Kasumi-1 (cell line): ENCODE measurements around the gene ARVCF.
A peak's percentile ranks its signal among the peaks of the same experiment; 100 is the strongest.

Experiments
- DNase-seq, 2 experiments: peaks; one replicate each; lab custom pipeline; 2025; lab: John Stamatoyannopoulos, UW

The ARVCF gene

DNA sequence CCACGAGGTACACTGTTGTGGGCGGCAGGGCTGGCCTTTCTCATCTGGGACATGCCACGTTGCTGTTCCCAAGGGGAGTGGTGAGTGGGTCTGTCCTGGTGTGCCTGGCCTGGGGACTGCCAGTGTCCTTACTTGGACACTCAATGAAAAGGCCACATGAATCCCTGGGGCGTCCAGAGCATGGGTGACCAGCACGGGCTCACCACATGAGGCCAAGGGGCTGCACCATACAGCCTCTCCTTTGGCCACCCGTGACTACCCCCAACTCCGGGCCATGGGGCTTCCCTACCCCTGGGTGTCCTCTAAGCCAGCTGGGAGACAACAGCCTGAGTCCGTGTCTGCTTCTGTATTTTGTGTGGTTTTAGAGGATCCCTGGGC, 54.8 kb downstream of the ARVCF start:
- DNase-seq: no peak

DNA sequence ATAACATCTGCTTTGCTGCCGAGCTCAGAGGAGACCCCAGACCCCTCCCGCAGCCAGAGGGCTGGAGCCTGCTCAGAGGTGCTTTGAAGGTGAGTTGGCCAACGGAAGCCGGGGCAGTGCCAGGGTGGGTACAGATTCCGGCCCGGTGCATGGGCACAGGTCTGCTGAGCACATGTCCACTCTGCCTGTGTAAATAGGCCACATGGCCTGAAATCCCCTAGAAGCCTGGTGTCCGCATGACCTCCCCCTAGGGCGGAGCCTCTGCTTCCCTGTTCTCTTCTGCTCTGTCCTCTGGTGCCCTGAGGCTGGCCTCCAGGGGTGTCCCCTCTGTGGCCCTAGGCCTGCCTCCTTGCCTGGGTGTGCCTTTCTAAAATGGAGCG, 55.4 kb downstream of the ARVCF start:
- DNase-seq: no peak

DNA sequence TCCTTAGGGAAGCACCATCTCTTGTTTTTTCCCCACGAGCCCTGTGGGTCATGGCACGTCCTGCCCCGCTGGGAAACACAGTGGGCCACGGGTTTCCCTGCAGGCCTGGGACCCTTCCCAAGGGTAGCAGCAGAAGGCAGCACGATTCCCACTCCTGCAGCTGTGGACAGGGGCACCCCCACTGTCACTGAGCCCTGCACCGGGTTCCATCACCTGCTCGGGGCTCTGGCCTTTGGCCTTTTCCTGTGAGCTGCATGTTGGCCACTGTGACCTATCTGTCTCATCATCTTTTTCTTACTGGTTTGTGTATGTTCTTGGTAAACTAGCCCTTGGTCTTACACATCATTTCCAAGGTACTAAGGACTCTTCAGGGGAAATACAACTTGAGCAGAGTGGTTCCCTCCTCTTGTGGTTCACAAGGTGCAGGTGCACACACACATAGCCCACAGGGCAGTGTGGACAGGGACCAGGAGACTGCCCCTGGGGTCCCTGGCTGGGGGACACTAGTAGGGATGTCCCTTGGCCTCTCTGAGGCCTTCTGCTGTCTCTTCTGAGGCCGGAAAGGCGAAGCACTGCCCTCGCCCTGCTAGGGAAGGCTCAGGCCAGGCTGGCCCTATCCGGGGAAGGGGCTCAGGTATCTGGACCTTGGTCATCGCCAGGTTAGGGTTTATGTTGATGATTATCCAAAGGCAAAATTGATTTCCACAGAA, 56.0 kb downstream of the ARVCF start:
- DNase-seq: no peak

DNA sequence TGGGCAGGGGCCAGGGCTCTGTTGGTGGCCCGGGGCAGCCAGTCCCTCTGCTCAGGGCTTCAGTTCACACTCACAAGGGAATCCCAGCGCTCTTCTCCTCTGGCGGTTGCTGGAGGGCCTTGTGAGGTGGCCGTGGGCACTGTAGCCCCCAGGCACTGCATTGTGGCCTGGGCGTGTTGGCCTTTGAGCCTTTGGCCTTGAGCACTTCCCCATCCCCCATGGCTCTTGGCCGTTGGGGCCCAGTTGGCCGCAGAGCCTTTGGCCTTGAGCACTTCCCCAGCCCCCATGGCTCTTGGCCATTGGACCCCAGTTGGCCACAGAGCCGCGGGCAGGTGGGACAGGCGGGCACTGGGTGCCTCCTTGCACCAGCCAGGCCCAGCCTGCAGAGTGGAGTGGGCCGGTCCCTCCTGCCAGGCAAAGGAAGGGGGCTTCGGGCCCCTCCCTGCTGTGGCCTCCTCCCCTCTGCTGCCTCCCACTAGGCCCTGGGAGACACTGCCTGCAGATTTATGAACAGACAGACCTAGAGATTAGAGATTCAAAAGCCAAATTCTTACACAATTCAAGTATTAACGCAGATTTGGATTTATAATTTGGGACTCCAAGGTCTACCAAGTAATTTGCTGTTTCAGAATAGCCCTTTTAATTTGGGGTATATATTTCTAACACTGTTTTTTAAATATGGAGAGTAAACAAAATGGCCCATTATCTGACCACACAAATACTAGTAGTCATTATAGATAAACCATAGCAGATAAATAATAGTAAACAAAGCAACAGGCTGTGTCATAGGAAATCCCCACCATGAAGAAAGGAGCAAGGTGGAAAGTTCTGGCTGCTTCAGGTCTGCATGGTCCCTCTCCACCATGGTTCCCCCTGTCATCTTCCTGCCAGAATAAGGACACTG, 56.8 kb downstream of the ARVCF start:
- no peak for DNase-seq

DNA sequence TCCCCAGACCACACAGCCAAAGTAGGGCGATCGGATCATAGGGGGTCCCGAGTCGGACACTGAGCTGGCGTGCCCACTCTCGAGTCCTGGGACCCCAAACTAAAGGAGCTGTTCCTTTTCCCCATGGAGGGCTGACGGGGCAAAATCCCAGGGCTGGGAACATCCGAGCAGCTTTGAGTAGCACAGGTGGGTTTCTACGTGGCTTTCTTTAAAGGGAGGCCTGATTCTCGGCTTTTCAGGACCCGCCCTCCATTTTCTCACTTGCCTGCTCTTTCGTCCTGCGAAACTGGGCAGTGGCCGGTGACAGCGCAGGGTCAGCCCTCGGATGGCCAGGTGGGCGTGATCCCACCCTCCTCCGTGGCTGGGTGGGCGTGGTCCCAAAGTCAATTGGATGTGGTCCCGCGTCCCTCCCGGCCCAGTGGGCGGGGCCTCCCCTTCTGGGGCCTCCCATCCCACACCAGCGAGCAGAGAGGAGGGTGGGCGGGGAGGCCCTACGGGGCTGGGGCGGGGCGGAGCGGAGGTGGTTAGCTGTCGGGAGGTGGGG, 57.5 kb downstream of the ARVCF start:
- DNase-seq: no peak

DNA sequence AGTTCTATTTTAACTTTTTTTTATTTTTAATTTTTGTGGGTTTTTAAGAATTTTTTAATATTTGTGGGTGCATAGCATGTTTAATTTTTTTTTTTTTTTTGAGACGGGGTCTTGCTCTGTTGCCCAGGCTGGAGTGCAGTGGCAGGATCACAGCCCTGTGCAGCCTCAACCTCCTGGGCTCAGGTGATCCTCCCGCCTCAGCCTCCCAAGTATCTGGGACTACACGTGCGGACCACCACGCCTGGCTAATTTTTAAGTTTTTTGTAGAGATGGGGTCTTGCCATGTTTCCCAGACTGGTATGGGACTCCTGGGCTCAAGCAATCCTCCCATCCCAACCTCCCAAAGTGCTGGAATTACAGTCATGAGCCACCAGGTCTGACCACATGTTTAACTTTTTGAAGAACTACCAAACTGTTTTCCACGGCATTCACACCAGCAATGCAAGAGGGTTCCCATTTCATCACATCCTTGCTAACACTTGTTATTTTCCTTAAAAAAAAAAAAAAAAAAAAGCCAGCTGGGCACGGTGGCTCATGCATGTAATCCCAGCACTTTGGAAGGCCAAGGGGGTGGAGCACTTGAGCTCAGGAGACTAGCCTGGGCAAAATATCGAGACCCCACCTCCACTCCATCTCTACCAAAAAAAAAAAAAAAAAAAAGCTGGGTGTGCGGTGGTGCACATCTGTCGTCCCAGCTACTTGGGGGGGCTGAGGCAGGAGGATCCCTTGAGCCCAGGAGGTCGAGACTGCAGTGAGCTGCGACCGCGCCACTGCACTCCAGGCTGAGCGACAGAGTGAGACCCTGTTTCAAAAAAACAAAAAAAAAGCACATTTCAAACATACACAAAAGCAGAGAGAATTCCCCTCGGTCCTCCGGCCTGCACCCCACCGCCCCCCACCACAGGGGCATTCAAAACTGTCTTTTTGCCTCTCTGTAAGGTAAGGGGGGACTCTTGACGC, 58.3 kb downstream of the ARVCF start:
- no peak for DNase-seq

DNA sequence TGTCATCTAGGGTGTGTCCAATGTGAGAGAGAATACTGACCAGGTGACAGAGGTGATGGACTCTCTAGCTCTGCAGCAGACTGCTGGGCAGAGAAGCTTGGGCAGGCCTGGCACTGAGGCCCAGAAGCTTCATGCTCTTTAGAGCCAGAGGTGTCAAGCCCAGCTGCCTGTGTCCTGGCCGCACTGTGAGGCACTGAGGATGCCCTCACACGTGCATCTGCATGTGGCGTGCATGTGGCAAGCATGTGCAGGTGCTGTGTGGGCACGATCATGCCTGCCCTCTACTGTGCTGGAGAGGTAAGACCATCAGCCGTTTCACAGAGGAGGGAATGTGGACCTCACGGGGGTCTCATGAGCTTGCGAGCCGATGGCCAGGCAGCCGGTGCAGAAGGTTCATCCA, 59.2 kb downstream of the ARVCF start:
- DNase-seq: no peak

DNA sequence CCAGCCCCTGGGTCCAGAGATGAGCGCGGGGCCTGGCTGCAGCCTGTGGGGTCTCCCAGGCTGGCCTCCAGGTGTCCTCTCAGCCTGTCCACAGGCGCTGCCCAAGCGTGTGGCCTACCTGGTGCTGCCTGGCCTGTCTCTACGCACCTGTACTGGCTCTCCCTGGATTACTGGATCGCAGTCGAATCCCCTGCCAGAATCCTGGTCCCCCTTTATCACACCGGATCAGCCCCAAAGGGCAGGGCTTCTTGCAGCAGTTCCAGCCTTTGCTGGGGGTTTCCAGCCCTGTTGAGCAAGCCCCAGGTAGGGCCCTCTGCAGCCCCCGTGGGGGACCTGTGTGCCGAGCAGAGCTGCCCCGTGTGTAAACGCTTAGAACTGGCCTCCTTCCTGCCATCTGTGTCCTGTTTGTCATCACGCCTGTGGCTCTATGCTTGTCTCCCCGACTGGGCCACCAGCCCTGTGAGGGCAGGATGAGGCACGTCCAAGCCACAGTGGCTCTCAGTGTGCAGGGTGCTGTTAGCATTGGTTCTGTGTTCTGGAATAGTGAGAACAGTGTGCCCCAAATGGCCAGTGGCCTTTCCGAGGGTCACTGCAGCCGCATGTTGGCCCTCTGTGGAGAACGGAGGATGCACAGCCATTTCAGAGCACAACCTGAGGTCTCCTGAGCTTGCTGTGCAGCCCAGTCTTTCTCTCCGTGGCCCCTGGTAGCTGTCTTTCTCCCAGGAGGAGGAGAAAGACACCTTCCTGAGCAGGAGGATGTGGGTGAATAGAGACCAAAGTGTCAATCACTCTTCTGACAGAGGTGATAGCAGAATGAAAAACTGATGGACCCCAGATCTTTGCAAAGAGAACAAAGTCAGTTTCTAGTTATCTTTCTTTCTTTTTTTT, 61.1 kb downstream of the ARVCF start:
- peak; percentile 61 to 75 for DNase-seq

DNA sequence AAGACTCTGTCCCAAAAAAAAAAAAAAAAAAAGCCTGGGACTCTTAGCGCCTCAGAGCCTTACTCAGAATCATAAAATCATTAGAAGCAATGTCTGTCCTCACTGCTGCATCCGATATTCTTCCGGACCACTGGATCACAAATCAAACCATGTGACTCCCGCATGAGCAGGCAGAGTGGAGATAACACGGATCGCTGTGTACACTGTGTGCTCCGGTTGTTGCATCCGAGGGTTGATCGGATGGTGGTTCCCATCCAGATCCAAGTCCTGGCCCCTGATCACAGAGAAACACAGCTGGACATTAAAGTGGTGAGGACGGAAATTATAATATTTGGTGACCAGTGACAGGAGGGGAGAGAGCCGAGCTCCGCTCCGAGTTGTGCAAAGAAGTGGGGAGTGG, 65.3 kb downstream of the ARVCF start:
- no peak for DNase-seq

DNA sequence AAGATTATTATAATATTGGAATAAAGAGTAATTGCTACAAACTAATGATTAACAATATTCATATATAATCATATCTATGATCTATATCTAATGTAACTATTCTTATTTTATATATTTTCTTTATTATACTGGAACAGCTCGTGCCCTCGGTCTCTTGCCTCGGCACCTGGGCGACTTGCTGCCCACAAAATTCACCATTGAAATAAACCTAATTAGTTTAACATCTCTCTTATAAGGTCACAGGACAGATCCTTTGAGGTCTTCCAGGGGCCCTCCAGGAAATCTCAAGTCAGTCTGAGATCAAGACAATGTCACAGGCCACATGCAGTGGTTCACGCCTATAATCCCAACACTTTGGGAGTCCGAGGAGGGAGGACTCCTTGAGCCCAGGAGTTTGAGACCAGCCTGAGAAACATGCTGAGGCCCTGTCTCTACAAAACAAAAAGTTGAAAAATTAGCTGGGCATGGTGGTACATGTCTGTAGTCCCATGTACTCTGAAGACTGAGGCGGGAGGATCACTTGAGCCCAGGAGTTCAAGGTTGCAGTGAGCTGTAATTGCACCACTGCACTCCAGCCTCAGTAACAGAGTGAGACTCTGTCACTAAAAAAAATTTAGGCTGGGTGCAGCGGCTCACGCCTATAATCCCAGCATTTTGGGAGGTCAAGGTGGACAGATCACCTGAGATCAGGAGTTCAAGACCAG, 68.4 kb downstream of the ARVCF start:
- DNase-seq: no peak

DNA sequence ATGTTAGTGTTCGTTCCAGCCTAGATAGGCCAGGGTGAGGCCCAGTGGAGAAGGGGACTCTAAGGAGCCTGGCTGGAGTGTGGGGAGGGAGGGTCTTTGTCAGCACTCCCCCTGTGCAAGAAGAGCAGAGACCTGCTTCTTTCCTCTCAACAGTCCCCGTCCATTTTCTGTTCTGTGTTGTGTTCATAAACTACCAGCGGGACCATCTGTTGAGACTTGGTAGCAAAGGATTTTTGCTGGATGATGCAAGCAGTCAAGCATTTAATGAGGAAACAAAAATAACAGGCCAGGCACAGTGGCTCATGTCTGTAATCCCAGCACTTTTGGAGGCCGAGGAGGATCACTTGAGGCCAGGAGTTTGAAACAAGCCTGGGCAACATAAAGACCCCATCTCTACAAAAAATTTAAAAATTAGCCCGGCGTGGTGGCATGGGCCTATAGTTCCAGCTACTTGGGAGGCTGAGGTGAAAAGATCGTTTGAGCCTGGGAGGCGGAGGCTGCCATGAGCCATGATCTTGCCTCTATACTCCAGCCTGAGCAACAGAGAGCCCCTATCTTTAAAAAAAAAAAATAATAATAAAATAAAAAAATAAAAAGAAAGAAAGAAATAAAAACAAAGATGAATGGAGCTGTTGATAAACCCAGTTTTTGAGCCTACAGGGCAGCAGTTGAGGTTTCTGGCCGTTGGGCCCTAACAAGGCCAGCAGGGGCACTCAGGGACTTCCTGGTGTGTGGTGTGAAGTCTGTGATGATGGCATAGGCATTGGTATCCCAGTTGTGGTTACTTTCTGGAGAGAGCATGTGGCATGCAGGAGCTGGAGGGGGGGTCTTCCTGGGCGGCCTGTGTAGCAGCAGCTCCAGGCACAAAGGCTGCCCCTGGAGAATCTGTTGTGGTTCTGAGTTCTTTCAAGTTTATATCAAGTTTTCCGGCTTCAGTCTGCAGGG, 73.3 kb downstream of the ARVCF start:
- peak; percentile 84 to 88 for DNase-seq

DNA sequence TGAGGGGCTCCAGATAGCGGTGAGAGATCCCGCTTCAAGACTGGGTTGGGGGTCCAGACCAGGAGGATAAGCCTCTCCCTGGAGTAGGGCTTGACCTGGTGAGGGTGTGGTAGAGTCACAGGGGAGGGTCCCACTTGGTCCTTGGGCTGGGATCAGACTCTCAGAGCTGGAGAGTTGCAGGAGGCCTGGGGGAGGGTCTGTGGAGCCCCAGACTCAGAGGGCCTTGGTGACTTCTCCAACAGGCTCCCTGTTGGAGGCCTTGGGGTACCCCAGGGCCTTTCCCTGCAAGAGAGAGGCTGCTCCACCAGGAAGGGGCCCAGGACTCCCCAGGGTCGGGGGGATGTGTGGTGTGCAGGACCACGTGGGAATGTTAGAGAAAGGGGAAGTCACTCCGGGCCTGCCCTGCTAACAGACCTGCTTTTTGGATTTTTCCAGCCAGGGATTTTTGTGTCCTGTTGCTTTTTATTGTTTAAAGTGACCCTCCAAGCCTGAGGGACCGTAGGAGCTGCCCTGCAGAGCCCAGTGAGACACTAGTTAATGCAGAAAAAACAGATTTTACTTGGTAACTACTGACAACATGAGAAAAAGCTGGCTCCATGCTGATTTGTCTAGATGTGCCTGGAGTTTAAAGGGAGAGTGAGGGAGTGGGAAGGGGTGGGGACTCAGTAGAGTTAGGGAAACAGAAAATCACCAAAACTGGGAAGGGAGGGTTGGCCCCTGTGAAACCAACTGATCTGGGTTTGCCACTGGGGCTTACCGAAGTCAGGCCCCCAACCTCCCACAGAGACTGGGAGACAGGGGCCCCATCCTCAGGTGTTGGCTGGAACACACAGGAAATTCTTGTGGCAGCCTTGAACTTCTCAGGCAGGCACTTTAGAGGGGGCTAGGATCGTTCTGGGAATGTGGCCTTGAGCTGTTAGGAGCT, 74.2 kb downstream of the ARVCF start:
- DNase-seq: peak; percentile 84 to 89

DNA sequence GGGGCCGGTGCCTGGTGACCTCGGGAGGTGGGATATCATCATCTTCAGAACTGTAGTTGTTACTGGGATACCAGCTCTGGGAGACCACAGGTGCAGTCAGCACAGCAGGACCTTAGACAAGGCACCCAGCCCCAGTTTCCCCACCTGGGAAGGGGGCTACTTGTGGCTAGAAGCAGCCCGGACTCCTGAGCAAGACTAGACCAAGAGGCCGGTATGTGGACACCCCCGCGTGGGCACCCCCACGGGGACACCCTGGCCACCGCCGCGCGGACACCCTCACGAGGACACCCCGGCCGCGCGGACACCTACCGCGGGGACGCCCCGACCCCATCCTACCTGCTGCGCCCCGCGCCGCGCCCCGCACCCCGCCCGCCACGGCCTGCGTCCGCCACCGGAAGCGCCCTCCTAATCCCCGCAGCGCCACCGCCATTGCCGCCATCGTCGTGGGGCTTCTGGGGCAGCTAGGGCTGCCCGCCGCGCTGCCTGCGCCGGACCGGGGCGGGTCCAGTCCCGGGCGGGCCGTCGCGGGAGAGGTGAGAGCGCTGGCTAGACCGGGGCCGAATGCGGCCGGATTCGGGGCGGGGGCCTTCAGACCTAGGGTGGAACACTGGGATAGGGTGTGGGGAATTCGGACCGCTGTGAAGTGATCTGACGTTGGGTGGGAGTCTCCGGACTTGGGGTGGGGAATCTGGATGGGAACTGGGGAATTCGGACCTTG, 75.1 kb downstream of the ARVCF start, which contains the start of the genes COMT and TXNRD2:
TSS of gene COMT (plus strand) at position 408 of the 718 bp plus-strand sequence. CDS start 20,755 bp downstream, outside the sequence.
TSS of gene TXNRD2 (minus strand) at position 454 of the 718 bp plus-strand sequence. CDS start at position 439, 15 bp downstream.
- DNase-seq: peak in 1 of 2 experiments; percentile 30

DNA sequence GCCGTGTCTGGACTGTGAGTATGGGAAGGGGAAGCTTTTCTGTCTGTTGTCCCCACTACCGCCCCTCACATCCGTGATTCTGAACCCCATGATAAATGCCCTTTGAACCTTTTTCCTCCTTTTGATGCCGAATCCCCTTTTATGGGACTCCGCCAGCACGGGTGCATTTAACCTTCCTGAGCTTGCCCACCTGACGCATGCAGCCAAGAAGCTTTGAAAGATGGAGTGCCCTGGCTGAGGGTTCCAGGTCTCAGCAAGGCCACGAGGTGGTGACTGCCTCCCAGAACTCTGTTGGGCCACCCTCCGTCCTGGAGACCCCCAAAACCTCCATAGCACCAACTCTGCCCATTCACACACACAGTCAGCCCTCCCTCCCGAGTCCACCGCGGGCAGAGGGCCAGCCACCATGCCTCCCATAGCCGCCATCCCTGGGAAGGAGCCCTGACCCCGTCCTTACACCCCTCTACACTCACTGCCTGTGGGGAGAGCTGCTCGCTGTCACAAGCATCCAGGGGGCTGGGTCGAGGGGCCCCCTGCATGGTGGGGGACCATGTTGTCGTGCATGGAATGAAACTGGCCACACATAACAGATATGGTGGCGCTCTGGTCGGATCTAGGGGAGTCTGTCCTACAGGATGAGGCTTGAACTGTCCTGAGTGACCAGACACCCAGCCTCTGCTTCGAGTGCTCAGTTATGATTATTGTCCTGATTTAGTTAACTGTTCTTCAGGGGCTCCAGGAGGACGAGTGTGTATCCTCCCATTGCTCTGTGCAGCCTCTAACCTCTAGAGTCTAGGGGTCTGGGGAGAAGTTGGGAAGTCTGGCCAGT, 75.9 kb downstream of the ARVCF start:
- DNase-seq: peak; percentile 24 to 27

DNA sequence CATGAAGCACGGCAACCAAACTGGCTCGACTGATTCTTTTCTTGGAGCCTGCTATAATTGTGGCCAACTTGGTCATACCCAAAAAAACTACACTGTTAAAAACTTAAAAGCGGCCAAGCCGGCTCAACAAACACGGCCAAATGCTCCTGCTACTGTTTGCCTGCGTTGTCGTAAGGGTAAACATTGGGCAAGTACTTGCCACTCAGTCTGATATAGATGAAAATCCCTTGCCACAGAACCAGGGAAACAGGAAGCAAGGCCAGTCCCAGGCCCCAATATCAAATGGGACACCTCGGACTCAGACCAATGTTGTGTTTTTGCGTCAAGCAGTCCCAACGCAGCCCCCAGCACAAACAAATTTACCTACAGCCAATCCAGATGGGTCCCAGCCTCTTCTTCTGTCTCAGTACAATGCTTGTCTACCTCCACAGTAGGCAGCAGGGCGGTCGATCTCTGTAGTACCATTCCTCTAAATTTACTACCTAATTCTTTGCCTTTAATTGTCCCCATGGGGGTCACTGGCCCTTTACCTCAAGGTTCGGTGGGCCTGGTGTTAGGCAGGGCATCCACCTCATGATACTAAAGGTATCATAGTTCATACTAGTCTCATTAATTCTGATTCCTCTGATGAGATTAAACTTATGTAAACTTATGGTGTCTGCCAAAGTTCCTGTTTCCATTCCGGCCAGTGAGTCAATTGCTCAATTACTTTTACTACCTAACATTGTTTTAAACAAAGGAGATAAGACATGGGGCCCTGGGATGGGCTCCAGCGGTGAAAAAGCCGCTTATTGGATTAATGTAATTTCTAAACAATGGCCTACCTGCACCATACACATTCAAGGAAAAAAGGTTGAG, 78.8 kb downstream of the ARVCF start:
- no peak for DNase-seq
